HepG2 (cell line): ENCODE data around the gene ANXA5.

Experiments
- BHLHE40 ChIP-seq: IDR thresholded peaks from 2 replicates; pipeline ENCODE4 v1.6.1; 2011; ENCODE audit warnings: low read length, improper control_type of control experiment
- POLR2A ChIP-seq, 2 experiments: IDR thresholded peaks; 2 replicates each; pipeline ENCODE4 v1.6.1; 2011; ENCODE audit warnings: low read depth in 2 of 2, low read length in 2 of 2, mild to moderate bottlenecking in 1 of 2, moderate library complexity in 1 of 2; ENCODE audit not compliant: insufficient read depth in 1 of 2
- SMAD1 ChIP-seq: sonication (generic); formaldehyde crosslinking; IDR thresholded peaks from 2 replicates; pipeline ENCODE4 v1.4.0; 2020; ENCODE audit warnings: missing genetic modification reagents, low read depth, mild to moderate bottlenecking, borderline replicate concordance
- TAF15 ChIP-seq: fragments of 200-400 bp; formaldehyde crosslinking; IDR thresholded peaks from one replicate; pipeline ENCODE4 v1.6.1; 2018; ENCODE audit warnings: mild to moderate bottlenecking, low read depth, low read length; ENCODE audit not compliant: poor library complexity, severe bottlenecking
- TBP ChIP-seq: sonication (generic); formaldehyde crosslinking; IDR thresholded peaks from 2 replicates; pipeline ENCODE4 v1.5.0; 2020; ENCODE audit warnings: missing genetic modification reagents
- ZNF20 ChIP-seq: sonication (generic); formaldehyde crosslinking; IDR thresholded peaks from 2 replicates; pipeline ENCODE4 v1.4.0; 2020; ENCODE audit warnings: mild to moderate bottlenecking, moderate library complexity, missing genetic modification reagents
- TF ChIP-seq, protein P1 (sequence below), 2 experiments: fragments of 450-650 bp in 1 of 2; sonication (generic) in 1 of 2; formaldehyde crosslinking in 1 of 2; IDR thresholded peaks; 2 replicates each; pipeline versions ENCODE4 v1.6.1 to v1.8.0; 2016 to 2022; ENCODE audit warnings: antibody characterized with exemption in 1 of 2, mild to moderate bottlenecking in 1 of 2, missing genetic modification reagents in 1 of 2

DNA sequence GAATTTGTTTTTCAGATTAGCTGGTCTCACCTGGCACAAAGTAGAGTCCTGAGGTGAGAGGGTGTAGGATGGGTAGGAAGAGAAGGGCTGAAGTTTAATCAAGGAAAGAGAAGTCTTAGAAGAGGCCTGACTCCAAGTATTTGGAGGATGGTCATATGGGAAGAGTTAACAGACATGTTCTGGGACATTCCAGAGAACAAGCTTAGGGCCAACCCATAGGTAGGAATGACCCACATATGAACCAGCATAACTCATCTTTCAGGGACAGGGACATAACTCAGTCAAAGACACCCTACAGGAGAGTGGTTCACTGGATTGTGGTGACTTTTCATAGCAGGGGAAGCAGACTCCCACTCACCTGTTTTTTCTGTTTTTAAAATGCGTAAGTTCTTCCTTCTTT lies 27.9 kb upstream of the ANXA5 start:
- TF ChIP-seq TBP (CRISPR knock-in tag) (no peak), BHLHE40 (no peak), ZNF20 (CRISPR knock-in tag) (no peak), TAF15 (no peak), POLR2A (IDR thresholded peaks at IDR 0.05; ENCODE audit: insufficient read depth in 1 of 2, low read depth in 2 of 2, low read length in 2 of 2) (no peak), SMAD1 (CRISPR knock-in tag) (no peak)
- TF ChIP-seq, protein P1, sequence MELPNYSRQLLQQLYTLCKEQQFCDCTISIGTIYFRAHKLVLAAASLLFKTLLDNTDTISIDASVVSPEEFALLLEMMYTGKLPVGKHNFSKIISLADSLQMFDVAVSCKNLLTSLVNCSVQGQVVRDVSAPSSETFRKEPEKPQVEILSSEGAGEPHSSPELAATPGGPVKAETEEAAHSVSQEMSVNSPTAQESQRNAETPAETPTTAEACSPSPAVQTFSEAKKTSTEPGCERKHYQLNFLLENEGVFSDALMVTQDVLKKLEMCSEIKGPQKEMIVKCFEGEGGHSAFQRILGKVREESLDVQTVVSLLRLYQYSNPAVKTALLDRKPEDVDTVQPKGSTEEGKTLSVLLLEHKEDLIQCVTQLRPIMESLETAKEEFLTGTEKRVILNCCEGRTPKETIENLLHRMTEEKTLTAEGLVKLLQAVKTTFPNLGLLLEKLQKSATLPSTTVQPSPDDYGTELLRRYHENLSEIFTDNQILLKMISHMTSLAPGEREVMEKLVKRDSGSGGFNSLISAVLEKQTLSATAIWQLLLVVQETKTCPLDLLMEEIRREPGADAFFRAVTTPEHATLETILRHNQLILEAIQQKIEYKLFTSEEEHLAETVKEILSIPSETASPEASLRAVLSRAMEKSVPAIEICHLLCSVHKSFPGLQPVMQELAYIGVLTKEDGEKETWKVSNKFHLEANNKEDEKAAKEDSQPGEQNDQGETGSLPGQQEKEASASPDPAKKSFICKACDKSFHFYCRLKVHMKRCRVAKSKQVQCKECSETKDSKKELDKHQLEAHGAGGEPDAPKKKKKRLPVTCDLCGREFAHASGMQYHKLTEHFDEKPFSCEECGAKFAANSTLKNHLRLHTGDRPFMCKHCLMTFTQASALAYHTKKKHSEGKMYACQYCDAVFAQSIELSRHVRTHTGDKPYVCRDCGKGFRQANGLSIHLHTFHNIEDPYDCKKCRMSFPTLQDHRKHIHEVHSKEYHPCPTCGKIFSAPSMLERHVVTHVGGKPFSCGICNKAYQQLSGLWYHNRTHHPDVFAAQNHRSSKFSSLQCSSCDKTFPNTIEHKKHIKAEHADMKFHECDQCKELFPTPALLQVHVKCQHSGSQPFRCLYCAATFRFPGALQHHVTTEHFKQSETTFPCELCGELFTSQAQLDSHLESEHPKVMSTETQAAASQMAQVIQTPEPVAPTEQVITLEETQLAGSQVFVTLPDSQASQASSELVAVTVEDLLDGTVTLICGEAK (IDR thresholded peaks at IDR 0.05) = no peak
- TF ChIP-seq, protein P1 (CRISPR knock-in tag; IDR thresholded peaks at IDR 0.05) = no peak
